Gastroesophageal sphincter (tissue), 4 donors: ENCODE data around the gene ABHD6. TPM values are rescaled to one million over a fixed set of nuclear protein-coding genes. Genes with fewer than 3 reads are reported as not detected.
A peak's percentile ranks its signal among the peaks of the same experiment; 100 is the strongest.

ENCODE experiments used
- ATAC-seq: fragments of 150-250 bp; one replicate; pipeline ENCODE4 v1.9.1; 2016; ENCODE audit warnings: mild to moderate bottlenecking, moderate library complexity
- H3K27ac ChIP-seq, 4 donors: fragments of 200-600 bp; sonication (generic) in 3 of 4; 1 replicate in 3 of 4; 2 replicates in 1 of 4; pipeline ENCODE4 v1.5.1; 2016 to 2019
- H3K27me3 ChIP-seq: fragments of 200-600 bp; sonication (generic); one replicate; pipeline ENCODE4 v1.5.1; 2019
- H3K36me3 ChIP-seq, 2 donors: fragments of 200-600 bp; sonication (generic); one replicate each; pipeline ENCODE4 v1.5.1; 2019; ENCODE audit warnings: control low read depth in 1 of 2
- H3K4me1 ChIP-seq, 3 donors: fragments of 200-600 bp; sonication (generic); 1 replicate in 2 of 3; 2 replicates in 1 of 3; pipeline ENCODE4 v1.5.1; 2016 to 2019; ENCODE audit warnings: control low read depth in 2 of 3
- H3K4me3 ChIP-seq, 2 donors: fragments of 200-600 bp; sonication (generic); one replicate each; pipeline ENCODE4 v1.5.1; 2019; ENCODE audit warnings: mild to moderate bottlenecking in 1 of 2, moderate library complexity in 1 of 2
- H3K9me3 ChIP-seq, 3 donors: fragments of 200-600 bp; sonication (generic); one replicate each; pipeline ENCODE4 v1.5.1; 2017 to 2019; ENCODE audit warnings: control low read depth in 2 of 3
- CTCF ChIP-seq, 4 experiments: fragments of 200-600 bp in 2 of 4; fragments of 450-650 bp in 2 of 4; sonication (generic) in 1 of 4; IDR thresholded peaks; one replicate each; pipeline ENCODE4 v1.5.1; 2017 to 2019; ENCODE audit warnings: antibody characterized with exemption in 4 of 4, mild to moderate bottlenecking in 2 of 4, moderate library complexity in 2 of 4
- EP300 ChIP-seq: sonication (generic); formaldehyde crosslinking; IDR thresholded peaks from one replicate; pipeline ENCODE4 v1.6.1; 2017; ENCODE audit warnings: antibody characterized with exemption, mild to moderate bottlenecking
- POLR2A ChIP-seq, 2 donors: fragments of 450-650 bp; IDR thresholded peaks; one replicate each; pipeline ENCODE4 v1.6.1; 2017; ENCODE audit warnings: antibody characterized with exemption in 2 of 2, mild to moderate bottlenecking in 2 of 2, moderate library complexity in 1 of 2
- POLR2AphosphoS5 ChIP-seq: sonication (generic); formaldehyde crosslinking; IDR thresholded peaks from one replicate; pipeline ENCODE4 v1.6.1; 2017; ENCODE audit warnings: antibody characterized with exemption
- WGBS, 2 donors: methylation state at CpG; one replicate each; pipeline ENCODE4 v1.1.5; 2018; ENCODE audit warnings: low coverage in 1 of 2; 5-methylcytosine and 5-hydroxymethylcytosine counted together
- total RNA-seq, 4 donors: library from RNA; depleted of rRNA; stranded (reverse); fragments of >200 nt; gene quantifications; one replicate each; pipeline ENCODE4 v1.1.0, GENCODE V29; 2016

Gene ABHD6
- total RNA-seq, 4 donors from 2014 or later = 6.5 to 27.1 (median 17.6) TPM

DNA sequence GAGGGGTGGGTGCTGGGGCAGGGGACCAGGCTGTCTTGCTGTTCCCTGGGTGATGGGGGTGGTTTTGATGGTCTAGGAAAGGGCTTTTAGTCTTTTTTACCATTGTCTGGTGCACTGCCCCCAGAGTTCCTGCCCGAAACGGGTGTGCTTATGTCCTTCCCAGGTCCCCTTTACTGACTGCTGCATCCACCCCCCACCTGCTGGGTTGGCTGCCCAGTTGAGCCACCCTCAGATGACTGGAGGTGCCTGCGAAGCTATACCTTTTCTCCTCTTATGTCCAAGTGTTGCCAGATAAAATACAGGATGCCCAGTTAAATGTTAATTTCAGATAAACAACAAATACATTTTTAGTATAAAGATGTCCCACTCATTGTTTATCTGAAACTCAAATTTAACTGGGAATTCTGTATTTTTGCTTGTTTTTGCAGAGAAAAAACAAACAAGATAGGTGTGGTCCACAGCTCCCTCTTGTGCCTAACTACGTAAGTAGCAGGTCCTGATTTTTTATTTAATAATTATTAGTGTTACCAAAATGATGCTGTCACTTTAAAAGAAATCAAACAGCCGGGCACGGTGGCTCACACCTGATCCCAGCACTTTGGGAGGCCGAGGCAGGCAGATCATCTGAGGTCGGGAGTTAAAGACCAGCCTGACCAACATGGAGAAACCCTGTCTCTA, 62.4 kb downstream of the ABHD6 start:
- Histone ChIP-seq H3K4me3 (no peak overlapping the region), H3K27me3 (peaks cover 34% of the 10 kb centered on the region), H3K9me3 (no peaks in the 10 kb centered on the region), H3K27ac (no peak overlapping the region), H3K4me1 (peaks cover 0 to 7% (median 0%) of the 10 kb centered on the region in 3 donors), H3K36me3 (no peaks in the 10 kb centered on the region)
- ATAC-seq = no peak
- 0 to 3% methylated on average over 5 to 7 of the region's 8 CpGs for WGBS, 2 donors
- TF ChIP-seq POLR2AphosphoS5 (no peak), CTCF (IDR thresholded peaks at IDR 0.05) (peak; percentile 20 to 65 (median 62))

- peak; percentile 98 for ATAC-seq
- WGBS, 2 donors = 0 to 12% methylated on average over 6 to 19 of the region's 71 CpGs
- Histone ChIP-seq H3K36me3 (peaks cover 0 to 21% of the 10 kb centered on the region in 2 donors), H3K4me3 (peak within 1 kb of the TSS; percentile 61 to 83), H3K9me3 (no peaks in the 10 kb centered on the region), H3K27ac (peak within 1 kb of the TSS; percentile 68 to 97 (median 95)), H3K27me3 (peaks cover 20% of the 10 kb centered on the region), H3K4me1 (peaks cover 7 to 40% (median 16%) of the 10 kb centered on the region in 3 donors)
- TF ChIP-seq EP300 (no peak), POLR2AphosphoS5 (peak; percentile 69), POLR2A (IDR thresholded peaks at IDR 0.05) (peak; percentile 70 to 73), CTCF (IDR thresholded peaks at IDR 0.05) (peak; percentile 84 to 98 (median 96))
Measured at GRCh38 chr3:58305882-58306711, 68.5 kb downstream of the ABHD6 start, which contains the start of the genes HTD2 and RPP14. TSS of gene HTD2 (plus strand) at chr3:58306520. CDS start at chr3:58317614, 11,094 bp downstream. TSS of gene RPP14 (plus strand) at chr3:58306245. CDS start at chr3:58310330, 4,085 bp downstream.

- Histone ChIP-seq H3K27me3 (peaks cover 4% of the 10 kb centered on the region), H3K9me3 (no peaks in the 10 kb centered on the region), H3K36me3 (peaks cover 0 to 37% of the 10 kb centered on the region in 2 donors), H3K27ac (peak overlapping the region; percentile 68 to 97 (median 95)), H3K4me3 (peak overlapping the region; percentile 61 to 83), H3K4me1 (peaks cover 7 to 47% (median 16%) of the 10 kb centered on the region in 3 donors)
- peak; percentile 17 for TF ChIP-seq POLR2AphosphoS5
- peak; percentile 13 to 53 (median 44) for TF ChIP-seq CTCF (IDR thresholded peaks at IDR 0.05)
- TF ChIP-seq EP300 = no peak
- no peak for TF ChIP-seq POLR2A (IDR thresholded peaks at IDR 0.05)
- no peak for ATAC-seq
- WGBS, 2 donors = 21 to 25% methylated on average over 8 to 10 of the region's 10 CpGs
Measured at GRCh38 chr3:58307639-58308215, 70.1 kb downstream of the ABHD6 start.

GRCh38 chr3:58308728-58309127, 71.1 kb downstream of the ABHD6 start:
- peak overlapping the region in 1 of 2 donors; percentile 83 for H3K4me3 ChIP-seq
- H3K9me3 ChIP-seq = no peaks in the 10 kb centered on the region
- peaks cover 7 to 51% (median 16%) of the 10 kb centered on the region in 3 donors for H3K4me1 ChIP-seq
- WGBS, 2 donors = 18 to 25% methylated on average over 1 of the region's 1 CpG
- no peaks in the 10 kb centered on the region for H3K27me3 ChIP-seq
- TF ChIP-seq CTCF (IDR thresholded peaks at IDR 0.05) (no peak), EP300 (no peak), POLR2A (IDR thresholded peaks at IDR 0.05) (no peak), POLR2AphosphoS5 (no peak)
- ATAC-seq = no peak
- H3K27ac ChIP-seq = peak overlapping the region in 3 of 4 donors; percentile 23 to 95 (median 48)
- H3K36me3 ChIP-seq = peaks cover 0 to 47% of the 10 kb centered on the region in 2 donors
